ENCODE measurements around the gene SMARCD3.

SMARCD3 gene

GRCh38 chr7:151232917-151233701 is 15.4 kb downstream of the SMARCD3 start:
- TF ChIP-seq Cebpa-rat (IDR thresholded peaks at IDR 0.05), result no peak
- Histone ChIP-seq H3K9me3 (replicated peaks in 1 of 11) (no peaks in the 10 kb centered on the region), H3K27ac (peak overlapping the region; percentile 79 to 96 (median 94)), H3K4me2 (peak overlapping the region; percentile 88 to 100 (median 98)), H3K36me3 (peaks cover 39 to 45% (median 43%) of the 10 kb centered on the region in 11 experiments), H3K4me1 (peaks cover 23 to 36% (median 27%) of the 10 kb centered on the region in 10 experiments), H3K9ac (peak overlapping the region; percentile 92 to 98 (median 95)), H4K20me1 (peaks cover 35 to 51% (median 50%) of the 10 kb centered on the region in 11 experiments; a peak in 21 of 22 replicates), H3K4me3 (peak overlapping the region; percentile 86 to 98 (median 95)), H3K27me3 (no peaks in the 10 kb centered on the region)

GRCh38 chr7:151232091-151232916 is 16.2 kb downstream of the SMARCD3 start, which contains the start of gene CHPF2:
Gene CHPF2, plus strand, starts transcription at chr7:151232483. Its CDS starts 1,529 bp downstream, at chr7:151234012.
- H3K36me3 ChIP-seq, result peaks cover 32 to 37% (median 35%) of the 10 kb centered on the region in 11 experiments
- no peak for TF ChIP-seq Cebpa-rat (IDR thresholded peaks at IDR 0.05)
- H4K20me1 ChIP-seq, result peaks cover 27 to 43% (median 42%) of the 10 kb centered on the region in 11 experiments; a peak in 21 of 22 replicates
- H3K4me1 ChIP-seq, result peaks cover 28 to 39% (median 32%) of the 10 kb centered on the region in 10 experiments
- H3K9ac ChIP-seq, result peak within 1 kb of the TSS; percentile 92 to 98 (median 95)
- peak within 1 kb of the TSS; percentile 79 to 96 (median 94) for H3K27ac ChIP-seq
- H3K4me2 ChIP-seq, result peak within 1 kb of the TSS; percentile 88 to 100 (median 98)
- H3K4me3 ChIP-seq, result peak within 1 kb of the TSS; percentile 86 to 98 (median 95)
- H3K9me3 ChIP-seq (replicated peaks in 1 of 11), result no peaks in the 10 kb centered on the region
- H3K27me3 ChIP-seq, result no peaks in the 10 kb centered on the region

- Histone ChIP-seq H3K9me3 (replicated peaks in 1 of 11) (no peaks in the 10 kb centered on the region), H3K36me3 (peaks cover 20 to 24% (median 23%) of the 10 kb centered on the region in 11 experiments), H3K27ac (no peak overlapping the region), H3K4me1 (peaks cover 31 to 43% (median 36%) of the 10 kb centered on the region in 10 experiments), H3K27me3 (no peaks in the 10 kb centered on the region), H4K20me1 (peaks cover 20 to 35% (median 30%) of the 10 kb centered on the region in 11 experiments; a peak in 21 of 22 replicates), H3K9ac (no peak overlapping the region), H3K4me2 (peak overlapping the region in 8 of 11 experiments; percentile 88 to 100 (median 97); a peak in 10 of 22 replicates), H3K4me3 (no peak overlapping the region)
- no peak for TF ChIP-seq Cebpa-rat (IDR thresholded peaks at IDR 0.05)
Measured at GRCh38 chr7:151231080-151231479, 17.4 kb downstream of the SMARCD3 start.

GRCh38 chr7:151229249-151229648 is 19.2 kb downstream of the SMARCD3 start:
- Histone ChIP-seq H3K36me3 (peaks cover 13 to 23% (median 21%) of the 10 kb centered on the region in 11 experiments; a peak in 21 of 22 replicates), H3K27me3 (no peaks in the 10 kb centered on the region), H4K20me1 (peaks cover 10 to 35% (median 12%) of the 10 kb centered on the region in 11 experiments; a peak in 20 of 22 replicates), H3K9ac (no peak overlapping the region), H3K4me2 (no peak overlapping the region), H3K9me3 (replicated peaks in 1 of 11) (no peaks in the 10 kb centered on the region), H3K27ac (no peak overlapping the region), H3K4me1 (peaks cover 42 to 49% (median 44%) of the 10 kb centered on the region in 10 experiments), H3K4me3 (no peak overlapping the region)
- no peak for TF ChIP-seq Cebpa-rat (IDR thresholded peaks at IDR 0.05)

- peaks cover 19 to 28% (median 26%) of the 10 kb centered on the region in 11 experiments for H3K36me3 ChIP-seq
- no peak for TF ChIP-seq Cebpa-rat (IDR thresholded peaks at IDR 0.05)
- no peaks in the 10 kb centered on the region for H3K27me3 ChIP-seq
- H3K9ac ChIP-seq, result peak overlapping the region; percentile 81 to 97 (median 88)
- peak overlapping the region; percentile 83 to 96 (median 91) for H3K4me2 ChIP-seq
- H3K4me1 ChIP-seq, result peaks cover 32 to 39% (median 34%) of the 10 kb centered on the region in 10 experiments
- H4K20me1 ChIP-seq, result peaks cover 1 to 35% (median 11%) of the 10 kb centered on the region in 11 experiments; a peak in 16 of 22 replicates
- no peaks in the 10 kb centered on the region for H3K9me3 ChIP-seq (replicated peaks in 1 of 11)
- H3K27ac ChIP-seq, result peak overlapping the region; percentile 39 to 92 (median 79); a peak in 19 of 22 replicates
- peak overlapping the region; percentile 84 to 95 (median 89) for H3K4me3 ChIP-seq
Measured at GRCh38 chr7:151228024-151228866, 20.2 kb downstream of the SMARCD3 start.

- peak; percentile 23 to 95 (median 88); a peak in 20 of 22 replicates for TF ChIP-seq Cebpa-rat (IDR thresholded peaks at IDR 0.05)
- Histone ChIP-seq H3K36me3 (peaks cover 30 to 39% (median 37%) of the 10 kb centered on the region in 11 experiments), H3K4me2 (peak within 1 kb of the TSS; percentile 92 to 99 (median 98)), H3K9me3 (replicated peaks in 1 of 11) (no peaks in the 10 kb centered on the region), H4K20me1 (peaks cover 0 to 44% (median 15%) of the 10 kb centered on the region in 11 experiments; a peak in 13 of 22 replicates), H3K27ac (peak within 1 kb of the TSS; percentile 55 to 92 (median 82)), H3K4me1 (peaks cover 30 to 37% (median 33%) of the 10 kb centered on the region in 10 experiments), H3K9ac (peak within 1 kb of the TSS; percentile 83 to 97 (median 88)), H3K4me3 (peak within 1 kb of the TSS; percentile 84 to 95 (median 89)), H3K27me3 (no peaks in the 10 kb centered on the region)
Measured at GRCh38 chr7:151226875-151227782, 21.4 kb downstream of the SMARCD3 start, which contains the start of gene ABCF2. Gene ABCF2, minus strand, starts transcription at chr7:151227205. Its CDS starts 747 bp downstream, at chr7:151226458.

- Histone ChIP-seq H3K4me2 (peak overlapping the region; percentile 92 to 99 (median 98)), H3K27ac (peak overlapping the region; percentile 55 to 92 (median 82)), H3K4me1 (peaks cover 24 to 31% (median 27%) of the 10 kb centered on the region in 10 experiments), H3K36me3 (peaks cover 36 to 45% (median 44%) of the 10 kb centered on the region in 11 experiments), H4K20me1 (peaks cover 0 to 50% (median 15%) of the 10 kb centered on the region in 11 experiments; a peak in 13 of 22 replicates), H3K9ac (peak overlapping the region; percentile 83 to 97 (median 88)), H3K4me3 (peak overlapping the region; percentile 84 to 95 (median 89)), H3K9me3 (replicated peaks in 1 of 11) (no peaks in the 10 kb centered on the region), H3K27me3 (no peaks in the 10 kb centered on the region)
- TF ChIP-seq Cebpa-rat (IDR thresholded peaks at IDR 0.05), result no peak
Measured at GRCh38 chr7:151226560-151226874, 22.0 kb downstream of the SMARCD3 start.
